OCI-LY1 (cell line): ENCODE results near the gene AVP.

Experiments used
- CTCF ChIP-seq: fragments of 200-600 bp; sonication (generic), shearing (Covaris generic); IDR thresholded peaks from 2 replicates; pipeline ENCODE4 v1.5.1; 2017; ENCODE audit warnings: mild to moderate bottlenecking, antibody characterized with exemption, low read length, moderate library complexity, mixed read lengths
- EZH2 ChIP-seq: fragments of 200-600 bp; sonication (generic), shearing (Covaris generic); IDR thresholded peaks from 2 replicates; pipeline ENCODE4 v1.8.0; 2017; ENCODE audit warnings: borderline replicate concordance, mixed run types, mild to moderate bottlenecking, antibody characterized with exemption, low read length, moderate library complexity, mixed read lengths

DNA sequence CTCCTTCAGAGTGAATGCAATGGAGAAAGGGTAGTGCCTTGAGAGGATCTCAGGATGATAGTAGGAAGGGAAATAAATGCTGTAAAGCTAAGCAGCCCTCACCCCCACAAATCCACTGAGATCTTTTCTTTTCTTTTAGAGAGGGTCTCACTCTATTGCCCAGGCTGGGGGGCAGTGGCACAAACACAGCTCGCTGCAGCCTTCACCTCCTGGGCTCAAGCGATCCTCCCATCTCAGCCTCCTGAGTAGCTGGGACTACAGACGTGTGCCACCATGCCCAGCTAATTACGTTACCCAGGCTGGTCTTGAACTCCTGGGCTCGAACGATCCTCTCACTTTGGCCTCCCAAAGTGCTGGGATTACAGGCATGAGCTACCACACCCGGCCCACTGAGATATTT lies 16.0 kb upstream of the AVP start:
- no peak for TF ChIP-seq CTCF
- no peak for TF ChIP-seq EZH2
